ENCODE results near the gene KIF26B.
"Not testable (repeated sequence)": the region's sequence is repeated elsewhere in the genome, so short reads cannot be mapped to it uniquely, and the experiment has no call there.

KIF26B gene

GRCh38 chr1:245672836-245673656 is 518.3 kb downstream of the KIF26B start:
- H3K9ac ChIP-seq (ENCODE audit: low read length); H3K27me3 ChIP-seq (ENCODE audit: control insufficient read depth, insufficient read depth, low read length); H3K36me3 ChIP-seq (ENCODE audit: control insufficient read depth, insufficient read depth, low read length); H3K4me1 ChIP-seq (ENCODE audit: control insufficient read depth, insufficient read depth, low read length); H3K4me3 ChIP-seq (ENCODE audit: low read length); H3K9me3 ChIP-seq (ENCODE audit: control insufficient read depth, low read length): not testable (repeated sequence)

GRCh38 chr1:245673881-245674414 is 519.2 kb downstream of the KIF26B start:
- Histone ChIP-seq H3K27me3 (ENCODE audit: control insufficient read depth, insufficient read depth, low read length) (no peaks in the 10 kb centered on the region), H3K4me1 (ENCODE audit: control insufficient read depth, insufficient read depth, low read length) (no peaks in the 10 kb centered on the region), H3K4me3 (ENCODE audit: low read length) (no peak overlapping the region), H3K9ac (ENCODE audit: low read length) (no peak overlapping the region), H3K9me3 (ENCODE audit: control insufficient read depth, low read length) (no peaks in the 10 kb centered on the region), H3K36me3 (ENCODE audit: control insufficient read depth, insufficient read depth, low read length) (no peaks in the 10 kb centered on the region)

- no peaks in the 10 kb centered on the region for H3K27me3 ChIP-seq (ENCODE audit: control insufficient read depth, insufficient read depth, low read length)
These were observed 522.9 kb downstream of the KIF26B start for GRCh38 chr1:245677461-245678240.

GRCh38 chr1:245678860-245679411 is 524.2 kb downstream of the KIF26B start:
- Histone ChIP-seq H3K4me1 (ENCODE audit: control insufficient read depth, insufficient read depth, low read length) (no peaks in the 10 kb centered on the region), H3K9ac (ENCODE audit: low read length) (no peak overlapping the region), H3K27me3 (ENCODE audit: control insufficient read depth, insufficient read depth, low read length) (no peaks in the 10 kb centered on the region), H3K4me3 (ENCODE audit: low read length) (no peak overlapping the region), H3K9me3 (ENCODE audit: control insufficient read depth, low read length) (no peaks in the 10 kb centered on the region), H3K36me3 (ENCODE audit: control insufficient read depth, insufficient read depth, low read length) (no peaks in the 10 kb centered on the region)

More at GRCh38 chr1:245677461-245678240, 522.9 kb downstream of the KIF26B start:
- Histone ChIP-seq H3K9me3 (ENCODE audit: control insufficient read depth, low read length) (no peaks in the 10 kb centered on the region), H3K4me1 (ENCODE audit: control insufficient read depth, insufficient read depth, low read length) (no peaks in the 10 kb centered on the region), H3K36me3 (ENCODE audit: control insufficient read depth, insufficient read depth, low read length) (no peaks in the 10 kb centered on the region), H3K9ac (ENCODE audit: low read length) (no peak overlapping the region), H3K4me3 (ENCODE audit: low read length) (no peak overlapping the region)

GRCh38 chr1:245679821-245680780 is 525.3 kb downstream of the KIF26B start:
- H3K36me3 ChIP-seq (ENCODE audit: control insufficient read depth, insufficient read depth, low read length): no peaks in the 10 kb centered on the region
- H3K9me3 ChIP-seq (ENCODE audit: control insufficient read depth, low read length): no peaks in the 10 kb centered on the region
- no peaks in the 10 kb centered on the region for H3K4me1 ChIP-seq (ENCODE audit: control insufficient read depth, insufficient read depth, low read length)
- H3K9ac ChIP-seq (ENCODE audit: low read length): no peak overlapping the region
- no peak overlapping the region for H3K4me3 ChIP-seq (ENCODE audit: low read length)
- no peaks in the 10 kb centered on the region for H3K27me3 ChIP-seq (ENCODE audit: control insufficient read depth, insufficient read depth, low read length)

- no peaks in the 10 kb centered on the region for H3K4me1 ChIP-seq (ENCODE audit: control insufficient read depth, insufficient read depth, low read length)
- H3K36me3 ChIP-seq (ENCODE audit: control insufficient read depth, insufficient read depth, low read length): no peaks in the 10 kb centered on the region
- H3K27me3 ChIP-seq (ENCODE audit: control insufficient read depth, insufficient read depth, low read length): no peaks in the 10 kb centered on the region
- no peaks in the 10 kb centered on the region for H3K9me3 ChIP-seq (ENCODE audit: control insufficient read depth, low read length)
- no peak overlapping the region for H3K9ac ChIP-seq (ENCODE audit: low read length)
- H3K4me3 ChIP-seq (ENCODE audit: low read length): no peak overlapping the region
These were observed 528.1 kb downstream of the KIF26B start for GRCh38 chr1:245682638-245683628.

GRCh38 chr1:245683676-245684075 is 528.9 kb downstream of the KIF26B start:
- Histone ChIP-seq H3K9me3 (ENCODE audit: control insufficient read depth, low read length) (no peaks in the 10 kb centered on the region), H3K4me3 (ENCODE audit: low read length) (no peak overlapping the region), H3K9ac (ENCODE audit: low read length) (no peak overlapping the region), H3K27me3 (ENCODE audit: control insufficient read depth, insufficient read depth, low read length) (no peaks in the 10 kb centered on the region), H3K36me3 (ENCODE audit: control insufficient read depth, insufficient read depth, low read length) (no peaks in the 10 kb centered on the region), H3K4me1 (ENCODE audit: control insufficient read depth, insufficient read depth, low read length) (no peaks in the 10 kb centered on the region)

GRCh38 chr1:245684166-245684565 is 529.4 kb downstream of the KIF26B start:
- no peaks in the 10 kb centered on the region for H3K4me1 ChIP-seq (ENCODE audit: control insufficient read depth, insufficient read depth, low read length)
- no peaks in the 10 kb centered on the region for H3K27me3 ChIP-seq (ENCODE audit: control insufficient read depth, insufficient read depth, low read length)
- no peaks in the 10 kb centered on the region for H3K9me3 ChIP-seq (ENCODE audit: control insufficient read depth, low read length)
- no peak overlapping the region for H3K9ac ChIP-seq (ENCODE audit: low read length)
- no peaks in the 10 kb centered on the region for H3K36me3 ChIP-seq (ENCODE audit: control insufficient read depth, insufficient read depth, low read length)
- no peak overlapping the region for H3K4me3 ChIP-seq (ENCODE audit: low read length)

GRCh38 chr1:245684571-245684970 is 529.8 kb downstream of the KIF26B start:
- no peak overlapping the region for H3K9ac ChIP-seq (ENCODE audit: low read length)
- no peaks in the 10 kb centered on the region for H3K36me3 ChIP-seq (ENCODE audit: control insufficient read depth, insufficient read depth, low read length)
- no peak overlapping the region for H3K4me3 ChIP-seq (ENCODE audit: low read length)
- H3K9me3 ChIP-seq (ENCODE audit: control insufficient read depth, low read length): no peaks in the 10 kb centered on the region
- no peaks in the 10 kb centered on the region for H3K4me1 ChIP-seq (ENCODE audit: control insufficient read depth, insufficient read depth, low read length)
- no peaks in the 10 kb centered on the region for H3K27me3 ChIP-seq (ENCODE audit: control insufficient read depth, insufficient read depth, low read length)

- H3K9ac ChIP-seq (ENCODE audit: low read length): no peak overlapping the region
- no peaks in the 10 kb centered on the region for H3K4me1 ChIP-seq (ENCODE audit: control insufficient read depth, insufficient read depth, low read length)
- H3K36me3 ChIP-seq (ENCODE audit: control insufficient read depth, insufficient read depth, low read length): no peaks in the 10 kb centered on the region
- H3K4me3 ChIP-seq (ENCODE audit: low read length): no peak overlapping the region
- no peaks in the 10 kb centered on the region for H3K9me3 ChIP-seq (ENCODE audit: control insufficient read depth, low read length)
- H3K27me3 ChIP-seq (ENCODE audit: control insufficient read depth, insufficient read depth, low read length): no peaks in the 10 kb centered on the region
These were observed 530.5 kb downstream of the KIF26B start for GRCh38 chr1:245685111-245685810.
